Progenitor cell of endocrine pancreas (in vitro differentiated cells): ENCODE results near the gene TSSK2. TPM values are rescaled to one million over a fixed set of nuclear protein-coding genes. Genes with fewer than 3 reads are reported as not detected.

Experiments used
- DNase-seq: peaks from one replicate; pipeline ENCODE4 v3.0.0; 2021; ENCODE audit warnings: low spot score; ENCODE audit not compliant: unreplicated experiment
- H3K27ac Mint-ChIP-seq: 2 replicates; pipeline ENCODE4 v1.8.0; 2021; ENCODE audit warnings: mild to moderate bottlenecking, moderate library complexity, mixed read lengths
- H3K27me3 Mint-ChIP-seq: 2 replicates; pipeline ENCODE4 v1.8.0; 2021; ENCODE audit warnings: mixed read lengths
- H3K36me3 Mint-ChIP-seq: 2 replicates; pipeline ENCODE4 v1.8.0; 2022; ENCODE audit warnings: mixed read lengths; ENCODE audit not compliant: insufficient read depth
- H3K4me1 Mint-ChIP-seq: 2 replicates; pipeline ENCODE4 v1.8.0; 2021; ENCODE audit warnings: low read depth, mixed read lengths
- H3K4me3 Mint-ChIP-seq: 2 replicates; pipeline ENCODE4 v1.8.0; 2021; ENCODE audit warnings: low read depth, mild to moderate bottlenecking, moderate library complexity, mixed read lengths
- H3K9me3 Mint-ChIP-seq: 2 replicates; pipeline ENCODE4 v1.8.0; 2021; ENCODE audit warnings: low read depth, mixed read lengths
- total RNA-seq: library from RNA; stranded (reverse); gene quantifications from 2 replicates; pipeline ENCODE4 v1.2.1, GENCODE V29; 2021
- TF ChIP-seq, protein P1 (sequence below): fragments of 200-600 bp; sonication (generic); IDR thresholded peaks from one replicate; pipeline ENCODE4 v1.5.0; 2021; ENCODE audit warnings: antibody characterized with exemption, mild to moderate bottlenecking; ENCODE audit not compliant: unreplicated experiment

TSSK2 gene
- total RNA-seq, 1 donor from 2014 or later, result not detected

DNA sequence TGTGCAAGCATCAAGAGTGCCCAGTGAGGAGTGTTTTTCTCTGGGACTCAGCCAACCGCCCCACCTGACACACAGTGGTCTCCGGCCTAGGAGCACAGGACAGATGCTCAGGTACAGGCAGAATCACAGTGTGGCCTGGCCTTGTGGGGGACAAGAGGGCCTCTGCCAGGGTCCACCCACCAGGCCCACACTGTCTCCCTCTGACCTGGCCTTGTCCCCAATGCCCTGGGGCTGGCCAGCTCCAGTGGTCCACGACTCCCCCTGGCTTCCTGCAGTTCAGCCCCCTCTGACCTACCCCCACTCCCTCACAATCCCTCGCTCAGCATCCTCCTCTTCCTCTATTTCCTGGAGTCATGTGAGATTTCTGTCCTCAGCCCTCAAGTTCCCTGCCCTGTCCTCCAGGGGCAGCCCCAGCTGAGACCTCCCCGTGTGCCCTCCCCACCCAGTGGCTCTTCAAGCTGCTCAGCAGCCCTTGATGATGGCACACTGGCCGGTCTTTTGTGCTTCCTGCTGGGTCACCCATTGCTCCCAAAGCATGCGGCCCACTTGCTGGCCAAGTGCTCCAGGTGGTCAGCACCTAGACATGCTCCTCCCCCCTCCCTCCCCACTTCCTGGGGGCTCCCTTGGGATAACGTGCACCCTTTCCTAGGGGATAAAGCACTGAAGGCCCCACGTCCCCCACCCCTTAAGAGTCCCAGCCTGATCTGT is 1.7 kb downstream of the TSSK2 start:
- TF ChIP-seq, protein P1, sequence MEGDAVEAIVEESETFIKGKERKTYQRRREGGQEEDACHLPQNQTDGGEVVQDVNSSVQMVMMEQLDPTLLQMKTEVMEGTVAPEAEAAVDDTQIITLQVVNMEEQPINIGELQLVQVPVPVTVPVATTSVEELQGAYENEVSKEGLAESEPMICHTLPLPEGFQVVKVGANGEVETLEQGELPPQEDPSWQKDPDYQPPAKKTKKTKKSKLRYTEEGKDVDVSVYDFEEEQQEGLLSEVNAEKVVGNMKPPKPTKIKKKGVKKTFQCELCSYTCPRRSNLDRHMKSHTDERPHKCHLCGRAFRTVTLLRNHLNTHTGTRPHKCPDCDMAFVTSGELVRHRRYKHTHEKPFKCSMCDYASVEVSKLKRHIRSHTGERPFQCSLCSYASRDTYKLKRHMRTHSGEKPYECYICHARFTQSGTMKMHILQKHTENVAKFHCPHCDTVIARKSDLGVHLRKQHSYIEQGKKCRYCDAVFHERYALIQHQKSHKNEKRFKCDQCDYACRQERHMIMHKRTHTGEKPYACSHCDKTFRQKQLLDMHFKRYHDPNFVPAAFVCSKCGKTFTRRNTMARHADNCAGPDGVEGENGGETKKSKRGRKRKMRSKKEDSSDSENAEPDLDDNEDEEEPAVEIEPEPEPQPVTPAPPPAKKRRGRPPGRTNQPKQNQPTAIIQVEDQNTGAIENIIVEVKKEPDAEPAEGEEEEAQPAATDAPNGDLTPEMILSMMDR, result no peak
- Mint-ChIP-seq H3K36me3 (peaks cover 7% of the 10 kb centered on the region), H3K4me3 (no peak overlapping the region), H3K9me3 (no peaks in the 10 kb centered on the region), H3K4me1 (no peaks in the 10 kb centered on the region), H3K27ac (no peak overlapping the region), H3K27me3 (no peaks in the 10 kb centered on the region)
- DNase-seq, result no peak

DNA sequence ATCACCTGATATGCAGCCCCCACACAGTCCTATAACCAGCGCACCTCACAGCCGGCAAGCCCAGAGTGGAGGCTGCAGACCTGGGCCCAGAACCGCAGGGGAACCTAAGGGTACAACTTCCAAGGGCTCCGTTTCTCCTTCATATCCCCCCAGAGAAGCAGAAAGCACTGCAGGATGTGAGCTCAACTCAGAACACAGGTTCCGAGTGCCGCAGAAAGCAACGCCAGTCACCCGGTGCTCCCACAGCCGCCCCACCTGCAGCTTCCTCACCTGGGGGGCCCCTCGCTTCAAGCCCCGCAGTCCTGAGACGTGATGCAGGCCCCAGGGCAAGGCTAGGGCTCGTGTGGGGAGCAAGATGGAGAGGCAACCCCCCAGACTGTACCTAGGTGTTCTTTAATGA is 2.5 kb downstream of the TSSK2 start:
- H3K27me3 Mint-ChIP-seq, result no peaks in the 10 kb centered on the region
- H3K4me3 Mint-ChIP-seq, result no peak overlapping the region
- TF ChIP-seq, protein P1, result no peak
- no peaks in the 10 kb centered on the region for H3K9me3 Mint-ChIP-seq
- peaks cover 7% of the 10 kb centered on the region for H3K36me3 Mint-ChIP-seq
- no peak for DNase-seq
- H3K27ac Mint-ChIP-seq, result no peak overlapping the region
- H3K4me1 Mint-ChIP-seq, result no peaks in the 10 kb centered on the region

DNA sequence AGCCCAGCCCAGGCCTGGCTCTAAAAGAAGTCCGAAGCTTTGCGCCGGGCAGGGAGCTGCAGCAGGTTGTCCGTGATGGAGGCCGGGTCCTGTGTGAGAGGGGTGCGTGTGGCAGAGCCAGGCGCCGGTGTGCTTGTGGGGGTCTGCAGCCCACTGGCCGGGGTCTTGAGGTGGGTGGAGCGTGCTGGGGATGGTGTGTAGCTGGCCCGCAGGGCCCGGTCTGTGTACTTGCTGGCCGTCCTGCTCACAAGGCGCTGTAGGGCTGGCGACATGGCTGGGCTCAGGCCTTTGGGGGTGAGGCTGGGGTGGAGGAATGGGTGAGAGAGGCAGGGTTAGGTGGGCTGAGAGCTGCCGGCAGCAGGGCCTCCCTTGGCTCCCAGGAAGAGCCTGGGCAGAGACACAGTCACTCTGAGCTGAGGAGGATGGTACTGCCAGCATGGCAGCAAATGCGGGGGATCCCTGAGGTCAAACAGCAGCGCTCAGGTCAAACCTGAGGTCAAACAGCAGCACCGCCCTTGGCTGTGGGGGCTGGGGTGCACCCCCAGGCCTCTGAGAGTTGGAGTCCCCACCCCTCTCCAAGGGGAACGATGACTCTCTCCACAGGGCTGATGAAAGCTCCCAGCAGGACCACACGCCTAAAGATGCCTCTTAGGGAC is 3.2 kb downstream of the TSSK2 start:
- H3K4me1 Mint-ChIP-seq, result no peaks in the 10 kb centered on the region
- no peaks in the 10 kb centered on the region for H3K9me3 Mint-ChIP-seq
- no peaks in the 10 kb centered on the region for H3K27me3 Mint-ChIP-seq

GRCh38 chr22:19134874-19135273 is 3.8 kb downstream of the TSSK2 start:
- peaks cover 8% of the 10 kb centered on the region for H3K36me3 Mint-ChIP-seq
- no peak overlapping the region for H3K27ac Mint-ChIP-seq
- DNase-seq, result no peak
- H3K9me3 Mint-ChIP-seq, result no peaks in the 10 kb centered on the region
- TF ChIP-seq, protein P1, result no peak
- H3K4me1 Mint-ChIP-seq, result no peaks in the 10 kb centered on the region
- no peaks in the 10 kb centered on the region for H3K27me3 Mint-ChIP-seq
- no peak overlapping the region for H3K4me3 Mint-ChIP-seq

More for the DNA sequence above, 3.2 kb downstream of the TSSK2 start:
- DNase-seq, result no peak
- TF ChIP-seq, protein P1, result no peak
- Mint-ChIP-seq H3K36me3 (peaks cover 7% of the 10 kb centered on the region), H3K27ac (no peak overlapping the region), H3K4me3 (no peak overlapping the region)

DNA sequence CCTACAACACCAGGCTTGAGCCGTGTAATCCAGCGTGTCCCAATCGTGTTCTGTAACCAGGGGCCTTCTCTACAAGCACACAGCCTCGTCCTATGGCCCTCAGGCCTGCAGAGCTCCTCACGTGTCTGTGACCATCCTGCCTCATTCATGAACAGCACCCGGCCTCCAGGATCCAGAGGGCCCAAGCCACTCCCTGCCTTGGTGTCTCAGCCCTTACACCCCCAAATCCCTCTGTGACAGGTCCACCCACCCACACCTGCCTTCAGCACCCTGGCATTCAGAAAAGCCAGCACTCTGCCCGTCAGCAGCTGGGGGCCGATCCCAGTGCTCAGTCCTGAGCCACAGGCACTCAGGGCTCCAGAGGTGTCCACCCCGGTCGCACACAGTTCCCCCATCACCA is 5.8 kb downstream of the TSSK2 start:
- H3K36me3 Mint-ChIP-seq, result peaks cover 6% of the 10 kb centered on the region
- no peak for DNase-seq
- H3K9me3 Mint-ChIP-seq, result no peaks in the 10 kb centered on the region
- H3K4me1 Mint-ChIP-seq, result no peaks in the 10 kb centered on the region
- H3K4me3 Mint-ChIP-seq, result no peak overlapping the region
- TF ChIP-seq, protein P1, result no peak
- no peak overlapping the region for H3K27ac Mint-ChIP-seq
- H3K27me3 Mint-ChIP-seq, result no peaks in the 10 kb centered on the region
